SIG-M5 treated with dmso at 0.1 percent for 504 hours (cell line): Measurements from ENCODE around the gene AURKB.
"Not testable (repeated sequence)": the region's sequence is repeated elsewhere in the genome, so short reads cannot be mapped to it uniquely, and the experiment has no call there.

Experiments
- DNase-seq: peaks from one replicate; lab custom pipeline; 2025; ENCODE audit not compliant: unreplicated experiment; lab: John Stamatoyannopoulos, UW

The AURKB gene

GRCh38 chr17:8225813-8226535 lies 15.6 kb upstream of the AURKB start:
- DNase-seq, result peak; percentile 67

- no peak for DNase-seq
These were observed 14.8 kb upstream of the AURKB start for GRCh38 chr17:8224891-8225812.

- peak; percentile 71 for DNase-seq
These were observed 13.2 kb upstream of the AURKB start for GRCh38 chr17:8223356-8224126.

GRCh38 chr17:8222630-8223355 lies 12.4 kb upstream of the AURKB start:
- peak; percentile 90 for DNase-seq

- no peak for DNase-seq
These were observed 11.9 kb upstream of the AURKB start for GRCh38 chr17:8222380-8222629.

GRCh38 chr17:8221663-8222379 lies 11.4 kb upstream of the AURKB start:
- peak; percentile 87 for DNase-seq

GRCh38 chr17:8220783-8221662 lies 10.6 kb upstream of the AURKB start:
- DNase-seq, result peak; percentile 78

GRCh38 chr17:8214000-8214399 lies 3.6 kb upstream of the AURKB start:
- not testable (repeated sequence) for DNase-seq

GRCh38 chr17:8212312-8213180 lies 2.2 kb upstream of the AURKB start:
- no peak for DNase-seq

GRCh38 chr17:8210761-8211458 lies 535 bp upstream of the AURKB start:
- DNase-seq, result no peak

- DNase-seq, result no peak
These were observed 3.8 kb downstream of the AURKB start for GRCh38 chr17:8206536-8206935.

- DNase-seq, result no peak
These were observed 5.4 kb downstream of the AURKB start for GRCh38 chr17:8204761-8205555.

GRCh38 chr17:8192070-8192815 lies 18.1 kb downstream of the AURKB start:
- peak; percentile 86 for DNase-seq

GRCh38 chr17:8190506-8190905 lies 19.9 kb downstream of the AURKB start:
- DNase-seq, result no peak

GRCh38 chr17:8189711-8190477 lies 20.5 kb downstream of the AURKB start, which contains the start of gene BORCS6:
TSS of gene BORCS6 (minus strand) at chr17:8190180. CDS start at chr17:8190140, 40 bp downstream.
- DNase-seq, result peak; percentile 97
